ENCODE measurements around the gene ADGRL3.

DNA sequence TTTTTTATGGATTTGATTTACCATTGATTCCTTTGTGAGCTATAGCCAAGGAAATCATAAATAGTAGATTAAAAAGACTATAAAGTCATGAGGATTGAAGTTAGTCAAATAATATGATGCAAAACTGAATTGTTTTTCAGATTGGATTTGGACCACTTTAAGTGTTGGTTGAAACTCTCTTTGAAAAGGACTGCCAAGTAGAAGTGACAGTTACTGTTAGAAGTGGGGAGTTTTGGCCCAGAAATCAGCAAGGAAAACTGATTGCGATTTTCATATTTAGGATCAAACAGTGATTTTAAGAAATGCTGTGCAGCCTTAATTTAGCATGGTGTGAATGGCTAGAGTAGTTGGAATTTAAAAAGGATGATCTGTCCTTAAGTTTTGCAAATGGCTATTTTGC is 4.9 kb downstream of the ADGRL3 start:
- TF ChIP-seq, protein P1, sequence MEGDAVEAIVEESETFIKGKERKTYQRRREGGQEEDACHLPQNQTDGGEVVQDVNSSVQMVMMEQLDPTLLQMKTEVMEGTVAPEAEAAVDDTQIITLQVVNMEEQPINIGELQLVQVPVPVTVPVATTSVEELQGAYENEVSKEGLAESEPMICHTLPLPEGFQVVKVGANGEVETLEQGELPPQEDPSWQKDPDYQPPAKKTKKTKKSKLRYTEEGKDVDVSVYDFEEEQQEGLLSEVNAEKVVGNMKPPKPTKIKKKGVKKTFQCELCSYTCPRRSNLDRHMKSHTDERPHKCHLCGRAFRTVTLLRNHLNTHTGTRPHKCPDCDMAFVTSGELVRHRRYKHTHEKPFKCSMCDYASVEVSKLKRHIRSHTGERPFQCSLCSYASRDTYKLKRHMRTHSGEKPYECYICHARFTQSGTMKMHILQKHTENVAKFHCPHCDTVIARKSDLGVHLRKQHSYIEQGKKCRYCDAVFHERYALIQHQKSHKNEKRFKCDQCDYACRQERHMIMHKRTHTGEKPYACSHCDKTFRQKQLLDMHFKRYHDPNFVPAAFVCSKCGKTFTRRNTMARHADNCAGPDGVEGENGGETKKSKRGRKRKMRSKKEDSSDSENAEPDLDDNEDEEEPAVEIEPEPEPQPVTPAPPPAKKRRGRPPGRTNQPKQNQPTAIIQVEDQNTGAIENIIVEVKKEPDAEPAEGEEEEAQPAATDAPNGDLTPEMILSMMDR (IDR thresholded peaks at IDR 0.05; ENCODE audit: insufficient read depth, low read depth, low read length) = no peak
- TF ChIP-seq EZH2 (IDR thresholded peaks at IDR 0.05; ENCODE audit: insufficient read depth, low read length) = no peak
